H9 (cell line): ENCODE results near the gene FLACC1. TPM values are rescaled to one million over a fixed set of nuclear protein-coding genes. Genes with fewer than 3 reads are reported as not detected.

Experiments used
- DNase-seq: peaks from one replicate; pipeline ENCODE4 v3.0.0-alpha.2; 2017
- H2AFZ ChIP-seq: one replicate; pipeline ENCODE4 v1.6.1; 2013; ENCODE audit warnings: mild to moderate bottlenecking, low read length, control low read depth, moderate library complexity
- H2AK5ac ChIP-seq: 2 replicates; pipeline ENCODE4 v1.6.1; 2013; ENCODE audit warnings: low read length, control low read depth, mixed read lengths; ENCODE audit not compliant: insufficient read length
- H2BK120ac ChIP-seq: one replicate; pipeline ENCODE4 v1.6.1; 2013; ENCODE audit warnings: low read depth, mild to moderate bottlenecking, low read length, control low read depth, inconsistent platforms; ENCODE audit not compliant: poor library complexity, severe bottlenecking
- H2BK12ac ChIP-seq: 2 replicates; pipeline ENCODE4 v1.6.1; 2013; ENCODE audit warnings: low read length, control low read depth, mixed read lengths, low read depth; ENCODE audit not compliant: insufficient read length
- H2BK15ac ChIP-seq: 2 replicates; pipeline ENCODE4 v1.6.1; 2013; ENCODE audit warnings: low read depth, low read length, control low read depth
- H2BK20ac ChIP-seq: one replicate; pipeline ENCODE4 v1.6.1; 2013; ENCODE audit warnings: low read depth, mild to moderate bottlenecking, low read length, control low read depth, inconsistent platforms; ENCODE audit not compliant: poor library complexity, severe bottlenecking
- H2BK5ac ChIP-seq: 2 replicates; pipeline ENCODE4 v1.6.1; 2013; ENCODE audit warnings: low read length, control low read depth, mixed read lengths; ENCODE audit not compliant: insufficient read length
- H3K14ac ChIP-seq: 2 replicates; pipeline ENCODE4 v1.6.1; 2013; ENCODE audit warnings: low read length, control low read depth; ENCODE audit not compliant: insufficient read depth
- H3K18ac ChIP-seq: 2 replicates; pipeline ENCODE4 v1.6.1; 2013; ENCODE audit warnings: low read depth, mild to moderate bottlenecking, mixed read lengths, low read length, control low read depth; ENCODE audit not compliant: insufficient read length
- H3K23ac ChIP-seq: 2 replicates; pipeline ENCODE4 v1.6.1; 2013; ENCODE audit warnings: low read length, control low read depth, mixed read lengths, low read depth; ENCODE audit not compliant: insufficient read length
- H3K23me2 ChIP-seq: 2 replicates; pipeline ENCODE4 v1.6.1; 2013; ENCODE audit warnings: low read depth, mild to moderate bottlenecking, mixed read lengths, low read length, control low read depth; ENCODE audit not compliant: insufficient read length, poor library complexity, severe bottlenecking
- H3K27ac ChIP-seq: 2 replicates; pipeline ENCODE4 v1.5.1; 2013; ENCODE audit warnings: low read length, control low read depth, mixed read lengths, low read depth; ENCODE audit not compliant: insufficient read length
- H3K27me3 ChIP-seq: 2 replicates; pipeline ENCODE4 v1.6.1; 2013; ENCODE audit warnings: low read length, control low read depth, inconsistent platforms; ENCODE audit not compliant: insufficient read depth
- H3K4ac ChIP-seq: 2 replicates; pipeline ENCODE4 v1.6.1; 2013; ENCODE audit warnings: low read depth, mild to moderate bottlenecking, control low read depth, inconsistent platforms, low read length, moderate library complexity
- H3K4me1 ChIP-seq: 2 replicates; pipeline ENCODE4 v1.6.1; 2013; ENCODE audit warnings: low read length, control low read depth, inconsistent platforms; ENCODE audit not compliant: insufficient read depth
- H3K4me2 ChIP-seq: 2 replicates; pipeline ENCODE4 v1.6.1; 2013; ENCODE audit warnings: low read length, control low read depth, mixed read lengths; ENCODE audit not compliant: insufficient read length, insufficient read depth
- H3K56ac ChIP-seq: 2 replicates; pipeline ENCODE4 v1.6.1; 2013; ENCODE audit warnings: low read depth, mild to moderate bottlenecking, mixed read lengths, low read length, control low read depth; ENCODE audit not compliant: insufficient read length
- H3K79me1 ChIP-seq: 2 replicates; pipeline ENCODE4 v1.6.1; 2013; ENCODE audit warnings: low read depth, mild to moderate bottlenecking, moderate library complexity, low read length, control low read depth, inconsistent platforms; ENCODE audit not compliant: insufficient read depth, poor library complexity, severe bottlenecking
- H3K79me2 ChIP-seq: 2 replicates; pipeline ENCODE4 v1.6.1; 2013; ENCODE audit warnings: low read length, control low read depth, inconsistent platforms; ENCODE audit not compliant: insufficient read depth
- H3K9ac ChIP-seq: 2 replicates; pipeline ENCODE4 v1.6.1; 2013; ENCODE audit warnings: low read length, control low read depth, mixed read lengths; ENCODE audit not compliant: insufficient read length; ENCODE audit errors: extremely low read depth
- H3K9me3 ChIP-seq: one replicate; pipeline ENCODE4 v1.6.1; 2013; ENCODE audit warnings: low read depth, low read length, inconsistent platforms; ENCODE audit not compliant: control insufficient read depth
- H3T11ph ChIP-seq: one replicate; pipeline ENCODE4 v1.6.1; 2013; ENCODE audit warnings: mild to moderate bottlenecking, low read length, control low read depth, inconsistent platforms
- H4K20me1 ChIP-seq: one replicate; pipeline ENCODE4 v1.6.1; 2013; ENCODE audit not compliant: control insufficient read depth, insufficient read length, insufficient read depth
- H4K5ac ChIP-seq: 2 replicates; pipeline ENCODE4 v1.6.1; 2013; ENCODE audit warnings: low read depth, mild to moderate bottlenecking, mixed read lengths, low read length, control low read depth; ENCODE audit not compliant: insufficient read length
- H4K8ac ChIP-seq: replicated peaks from 2 replicates; pipeline ENCODE4 v1.6.1; 2013; ENCODE audit warnings: low read length, control low read depth, mixed read lengths, low read depth; ENCODE audit not compliant: insufficient read length
- H4K91ac ChIP-seq: 2 replicates; pipeline ENCODE4 v1.6.1; 2013; ENCODE audit warnings: low read depth, mild to moderate bottlenecking, moderate library complexity, mixed read lengths, low read length, control low read depth; ENCODE audit not compliant: insufficient read length
- H3K27ac Mint-ChIP-seq, 3 experiments: 2 replicates in 2 of 3; 3 replicates in 1 of 3; pipeline ENCODE4 v1.8.0; 2020 to 2021; ENCODE audit warnings: mixed read lengths in 3 of 3, mild to moderate bottlenecking in 1 of 3, moderate library complexity in 1 of 3
- H3K27me3 Mint-ChIP-seq: 2 replicates; pipeline ENCODE4 v1.8.0; 2021; ENCODE audit warnings: low read depth, mild to moderate bottlenecking, moderate library complexity, mixed read lengths
- H3K36me3 Mint-ChIP-seq, 3 experiments: 2 replicates in 2 of 3; 3 replicates in 1 of 3; pipeline ENCODE4 v1.8.0; 2020 to 2021; ENCODE audit warnings: low read depth in 3 of 3, mixed read lengths in 3 of 3; ENCODE audit not compliant: insufficient read depth in 1 of 3
- H3K4me1 Mint-ChIP-seq, 2 experiments: 2 replicates each; pipeline ENCODE4 v1.8.0; 2020; ENCODE audit warnings: mixed read lengths in 2 of 2
- H3K4me3 Mint-ChIP-seq, 2 experiments: 2 replicates in 1 of 2; 3 replicates in 1 of 2; pipeline ENCODE4 v1.8.0; 2020 to 2021; ENCODE audit warnings: mild to moderate bottlenecking in 2 of 2, mixed read lengths in 2 of 2, moderate library complexity in 1 of 2
- H3K9me3 Mint-ChIP-seq, 2 experiments: 2 replicates in 1 of 2; 3 replicates in 1 of 2; pipeline ENCODE4 v1.8.0; 2020; ENCODE audit warnings: mild to moderate bottlenecking in 2 of 2, mixed read lengths in 2 of 2, moderate library complexity in 1 of 2
- CTCF ChIP-seq: fragments of 200-600 bp; sonication (generic); conservative IDR thresholded peaks from 3 replicates; pipeline ENCODE4 v1.8.0; 2021; ENCODE audit warnings: antibody characterized with exemption, mild to moderate bottlenecking
- WGBS: extraction: QIAGEN DNeasy Blood & Tissue Kit; methylation state at CpG from one replicate; pipeline ENCODE4 v1.1.7; 2013; ENCODE audit warnings: missing lambda C conversion rate, low lambda C conversion rate, mixed read lengths; ENCODE audit not compliant: insufficient read length; ENCODE audit errors: extremely low coverage; 5-methylcytosine and 5-hydroxymethylcytosine counted together
- total RNA-seq: library from RNA; stranded (reverse); gene quantifications from 2 replicates; pipeline ENCODE4 v1.2.1, GENCODE V29; 2021

The FLACC1 gene
- total RNA-seq, 1 experiment from 2014 or later, result 0.42 TPM

DNA sequence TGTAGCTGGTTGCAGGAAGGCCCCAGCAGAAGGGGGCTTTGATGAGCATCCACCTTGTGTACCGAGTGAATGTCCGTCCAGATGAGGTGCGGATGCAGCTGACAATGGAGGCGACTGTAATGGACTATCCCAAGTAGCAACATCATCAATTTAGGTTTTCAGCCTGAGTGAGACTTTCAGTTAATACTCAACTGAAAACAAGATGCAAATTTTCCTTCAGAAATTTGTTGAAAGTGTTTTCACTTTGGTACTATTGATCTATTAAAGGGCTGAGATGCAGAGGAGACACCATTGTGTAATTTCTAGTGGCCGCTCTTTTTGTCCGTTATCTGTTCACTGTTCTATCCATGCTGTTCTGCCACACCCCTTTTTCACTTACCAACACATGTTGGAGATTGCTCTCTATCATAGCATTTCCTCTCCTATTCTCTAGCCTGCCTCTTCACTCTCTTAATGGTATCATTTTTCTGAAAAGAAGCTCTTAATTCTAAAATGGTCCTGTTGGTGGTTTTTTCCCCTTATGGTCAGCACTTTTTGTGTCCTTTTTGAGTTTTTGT is 108.8 kb downstream of the FLACC1 start:
- Histone ChIP-seq H3K9ac (no peak overlapping the region), H3K79me2 (no peaks in the 10 kb centered on the region), H3K4ac (no peak overlapping the region), H4K91ac (no peak overlapping the region), H3K23me2 (no peaks in the 10 kb centered on the region), H3K9me3 (no peaks in the 10 kb centered on the region), H3K56ac (no peak overlapping the region), H2BK12ac (no peak overlapping the region), H3K4me1 (no peaks in the 10 kb centered on the region), H2BK5ac (no peak overlapping the region), H3K23ac (no peak overlapping the region), H3K27me3 (no peaks in the 10 kb centered on the region), H2AFZ (no peak overlapping the region), H4K20me1 (no peaks in the 10 kb centered on the region), H4K8ac (no peak overlapping the region), H2BK120ac (no peak overlapping the region), H3K27ac (no peak overlapping the region), H3K14ac (no peak overlapping the region), H4K5ac (no peak overlapping the region), H3K18ac (no peak overlapping the region), H3T11ph (no peak overlapping the region), H2BK15ac (no peak overlapping the region), H2BK20ac (no peak overlapping the region), H3K79me1 (no peaks in the 10 kb centered on the region), H3K4me2 (no peak overlapping the region), H2AK5ac (no peak overlapping the region)
- no CpG with 5 or more reads among the region's 6 CpGs for WGBS
- Mint-ChIP-seq H3K36me3 (peaks cover 0 to 2% (median 0%) of the 10 kb centered on the region in 3 experiments; a peak in 2 of 7 replicates), H3K27ac (no peak overlapping the region), H3K4me3 (no peak overlapping the region), H3K27me3 (no peaks in the 10 kb centered on the region), H3K9me3 (peaks cover 2 to 3% of the 10 kb centered on the region in 2 experiments; a peak in 2 of 5 replicates), H3K4me1 (no peaks in the 10 kb centered on the region)
- DNase-seq, result no peak
- TF ChIP-seq CTCF, result no peak
